HepG2 (cell line): ENCODE results near the gene ZNF320. TPM values are rescaled to one million over a fixed set of nuclear protein-coding genes. Genes with fewer than 3 reads are reported as not detected.
A peak's percentile ranks its signal among the peaks of the same experiment; 100 is the strongest.

ENCODE experiments used
- CENPT ChIP-seq: sonication (generic); formaldehyde crosslinking; IDR thresholded peaks from 2 replicates; pipeline ENCODE4 v1.8.0; 2022; ENCODE audit warnings: low read depth, mild to moderate bottlenecking, moderate library complexity, missing genetic modification reagents
- CREB1 ChIP-seq, 2 experiments: fragments of 450-650 bp in 1 of 2; IDR thresholded peaks; 2 replicates each; pipeline ENCODE4 v1.6.1; 2016 to 2017; ENCODE audit warnings: control low read depth in 1 of 2, mild to moderate bottlenecking in 1 of 2, missing compliant biosample characterization in 1 of 2, missing genetic modification characterization in 1 of 2
- MTA1 ChIP-seq: sonication (generic); formaldehyde crosslinking; IDR thresholded peaks from 2 replicates; pipeline ENCODE4 v1.4.0; 2020; ENCODE audit warnings: missing genetic modification reagents, mild to moderate bottlenecking, borderline replicate concordance
- PCBP1 ChIP-seq: fragments of 200-400 bp; formaldehyde crosslinking; IDR thresholded peaks from 2 replicates; pipeline ENCODE4 v1.6.1; 2017; ENCODE audit warnings: mild to moderate bottlenecking, low read depth, low read length, borderline replicate concordance
- PHF21A ChIP-seq: sonication (generic); formaldehyde crosslinking; IDR thresholded peaks from 2 replicates; pipeline ENCODE4 v1.5.0; 2020; ENCODE audit warnings: mild to moderate bottlenecking, missing genetic modification reagents
- RAD51 ChIP-seq: fragments of 450-650 bp; IDR thresholded peaks from 2 replicates; pipeline ENCODE4 v1.6.1; 2016; ENCODE audit warnings: borderline replicate concordance
- RELA ChIP-seq: sonication (generic); formaldehyde crosslinking; IDR thresholded peaks from 2 replicates; pipeline ENCODE4 v1.4.0; 2020; ENCODE audit warnings: missing genetic modification reagents
- SAP130 ChIP-seq: IDR thresholded peaks from 2 replicates; pipeline ENCODE4 v1.6.1; 2016; ENCODE audit warnings: low read depth
- SATB2 ChIP-seq: sonication (generic); formaldehyde crosslinking; IDR thresholded peaks from 2 replicates; pipeline ENCODE4 v1.5.0; 2020; ENCODE audit warnings: missing genetic modification reagents
- SIN3A ChIP-seq: IDR thresholded peaks from 2 replicates; pipeline ENCODE4 v1.6.1; 2011; ENCODE audit warnings: low read depth, mild to moderate bottlenecking, control low read depth, low read length, borderline replicate concordance
- SNAI1 ChIP-seq: sonication (generic); formaldehyde crosslinking; IDR thresholded peaks from 2 replicates; pipeline ENCODE4 v1.5.0; 2020; ENCODE audit warnings: mild to moderate bottlenecking, missing genetic modification reagents, borderline replicate concordance
- SP140L ChIP-seq: sonication (generic); formaldehyde crosslinking; IDR thresholded peaks from 2 replicates; pipeline ENCODE4 v1.4.0; 2020; ENCODE audit warnings: missing genetic modification reagents, borderline replicate concordance
- TAF15 ChIP-seq: fragments of 200-400 bp; formaldehyde crosslinking; IDR thresholded peaks from one replicate; pipeline ENCODE4 v1.6.1; 2018; ENCODE audit warnings: mild to moderate bottlenecking, low read depth, low read length; ENCODE audit not compliant: poor library complexity, severe bottlenecking
- TRIM24 ChIP-seq: sonication (generic); formaldehyde crosslinking; IDR thresholded peaks from 2 replicates; pipeline ENCODE4 v1.8.0; 2022; ENCODE audit warnings: mild to moderate bottlenecking, missing genetic modification reagents
- ZNF563 ChIP-seq: sonication (generic); formaldehyde crosslinking; IDR thresholded peaks from 2 replicates; pipeline ENCODE4 v1.8.0; 2022; ENCODE audit warnings: mild to moderate bottlenecking, moderate library complexity, missing genetic modification reagents
- ZNF605 ChIP-seq: sonication (generic); formaldehyde crosslinking; IDR thresholded peaks from 2 replicates; pipeline ENCODE4 v1.8.0; 2022; ENCODE audit warnings: mild to moderate bottlenecking, missing genetic modification reagents
- ZNF776 ChIP-seq: sonication (generic); formaldehyde crosslinking; IDR thresholded peaks from 2 replicates; pipeline ENCODE4 v1.4.0; 2020; ENCODE audit warnings: mild to moderate bottlenecking, missing genetic modification reagents
- ZNF781 ChIP-seq: sonication (generic); formaldehyde crosslinking; IDR thresholded peaks from 2 replicates; pipeline ENCODE4 v1.5.1; 2020; ENCODE audit warnings: borderline replicate concordance, mild to moderate bottlenecking, missing genetic modification reagents; ENCODE audit errors: not compliant biosample characterization
- ZNF850 ChIP-seq: sonication (generic); formaldehyde crosslinking; conservative IDR thresholded peaks from 2 replicates; pipeline ENCODE4 v1.9.0; 2021; ENCODE audit warnings: mild to moderate bottlenecking, missing genetic modification reagents
- ZSCAN20 ChIP-seq: sonication (generic); formaldehyde crosslinking; IDR thresholded peaks from 2 replicates; pipeline ENCODE4 v1.4.0; 2020; ENCODE audit warnings: missing genetic modification reagents, mild to moderate bottlenecking, borderline replicate concordance
- polyA plus RNA-seq, 8 experiments: library from polyadenylated mRNA; depleted of rRNA in 3 of 8; stranded (reverse) in 7 of 8; unstranded in 1 of 8; fragments of >200 nt; fragmentation: Illumina TruSeq in 4 of 8; extraction: Trizol in 4 of 8; gene quantifications; 2 replicates each; pipeline versions ENCODE4 v1.2.1 to v1.2.3, GENCODE V29; 2011 to 2016; ENCODE audit warnings: low read depth in 4 of 8, missing spikeins in 1 of 8, mixed read lengths in 1 of 8; ENCODE audit not compliant: insufficient read depth in 1 of 8
- total RNA-seq, 5 experiments: library from RNA; depleted of rRNA; stranded (reverse); fragments of >200 nt; fragmentation: Illumina TruSeq; extraction: Trizol; gene quantifications; 2 replicates each; pipeline ENCODE4 v1.2.3, GENCODE V29; 2016; ENCODE audit warnings: low read depth in 1 of 5
- TF ChIP-seq, protein P1 (sequence below): sonication (generic); formaldehyde crosslinking; IDR thresholded peaks from 2 replicates; pipeline ENCODE4 v1.5.1; 2020; ENCODE audit warnings: mild to moderate bottlenecking, missing genetic modification reagents, borderline replicate concordance
- TF ChIP-seq, protein P2 (sequence below): sonication (generic); formaldehyde crosslinking; conservative IDR thresholded peaks from 2 replicates; pipeline ENCODE4 v1.8.0; 2022; ENCODE audit warnings: missing genetic modification reagents
- TF ChIP-seq, protein P3 (sequence below): sonication (generic); formaldehyde crosslinking; IDR thresholded peaks from 2 replicates; pipeline ENCODE4 v1.4.0; 2020; ENCODE audit warnings: missing genetic modification reagents
- TF ChIP-seq, protein P4 (sequence below): sonication (generic); formaldehyde crosslinking; conservative IDR thresholded peaks from 2 replicates; pipeline ENCODE4 v1.8.1; 2023; ENCODE audit warnings: missing genetic modification reagents

Gene ZNF320
- total and polyA plus RNA-seq, 2 of the 13 experiments (the other 11 are each of a cell fraction or from before 2014, with no cell fraction given) = 0.49 TPM; not detected in 1

DNA sequence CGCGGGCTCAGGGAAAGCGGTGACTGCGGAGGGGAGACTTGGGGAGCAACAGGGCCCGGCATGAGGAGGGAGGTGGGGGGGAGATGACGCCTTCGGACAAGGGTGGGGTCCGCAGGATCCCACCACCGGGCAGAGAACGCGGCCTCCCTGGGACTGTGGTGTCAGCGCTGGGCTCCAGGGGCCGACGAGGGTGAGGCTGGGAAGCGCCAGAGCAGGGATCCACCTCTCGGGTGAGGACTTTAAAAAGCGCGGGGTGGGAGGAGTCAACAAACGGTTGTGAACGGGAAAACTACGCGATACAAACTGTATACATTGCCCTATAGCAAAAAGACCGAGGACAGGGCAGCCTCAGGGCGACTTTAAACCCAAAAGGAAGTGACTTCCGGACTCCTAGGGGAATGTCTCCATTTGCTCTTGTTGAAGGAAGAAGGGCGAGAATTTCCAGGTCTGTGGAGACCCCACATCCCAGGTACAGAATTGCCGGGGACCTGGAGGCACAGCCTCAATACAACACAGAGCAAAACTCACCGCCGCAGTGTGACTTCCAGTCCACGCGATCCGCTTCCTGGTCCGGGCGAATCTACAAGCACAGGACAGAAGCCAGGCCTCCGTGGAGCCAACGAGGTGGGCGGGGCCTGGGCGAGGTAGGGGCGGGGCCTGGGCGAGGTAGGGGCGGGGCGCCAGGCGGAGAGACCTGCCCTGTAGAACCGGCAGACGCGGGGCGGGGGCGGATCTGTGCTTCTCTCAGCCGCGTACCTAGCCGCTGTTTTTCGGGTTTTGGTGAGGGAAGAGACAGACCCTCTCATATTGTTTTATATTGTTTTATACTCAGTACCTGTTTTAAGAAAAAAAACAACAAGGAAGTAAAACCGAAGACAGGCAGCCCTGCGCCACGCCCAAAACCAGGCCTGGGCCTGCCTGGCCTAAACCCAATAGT lies 25.7 kb upstream of the ZNF320 start, which contains the start of gene ZNF888 (continued):
- TF ChIP-seq CREB1 (IDR thresholded peaks at IDR 0.05) (no peak), CREB1 (CRISPR knock-in tag; IDR thresholded peaks at IDR 0.05) (0 out of 2 replicates have a peak, but pooled peaks have one; percentile 23), ZNF563 (CRISPR knock-in tag) (no peak), SP140L (CRISPR knock-in tag) (no peak), SAP130 (CRISPR knock-in tag) (peak; percentile 95), PHF21A (0 out of 2 replicates have a peak, but pooled peaks have one; percentile 13), SATB2 (CRISPR knock-in tag) (no peak), ZNF850 (CRISPR knock-in tag) (no peak), RAD51 (no peak), ZNF605 (CRISPR knock-in tag) (no peak), SNAI1 (CRISPR knock-in tag) (no peak), RELA (CRISPR knock-in tag) (no peak), ZNF781 (no peak), SIN3A (peak; percentile 96; the same call in 1 of the 2 replicates), CENPT (CRISPR knock-in tag) (no peak), TAF15 (no peak), ZNF776 (CRISPR knock-in tag) (no peak), PCBP1 (no peak), MTA1 (CRISPR knock-in tag) (0 out of 2 replicates have a peak, but pooled peaks have one; percentile 31), ZSCAN20 (CRISPR knock-in tag) (no peak), TRIM24 (CRISPR knock-in tag) (no peak)
- TF ChIP-seq, protein P1, sequence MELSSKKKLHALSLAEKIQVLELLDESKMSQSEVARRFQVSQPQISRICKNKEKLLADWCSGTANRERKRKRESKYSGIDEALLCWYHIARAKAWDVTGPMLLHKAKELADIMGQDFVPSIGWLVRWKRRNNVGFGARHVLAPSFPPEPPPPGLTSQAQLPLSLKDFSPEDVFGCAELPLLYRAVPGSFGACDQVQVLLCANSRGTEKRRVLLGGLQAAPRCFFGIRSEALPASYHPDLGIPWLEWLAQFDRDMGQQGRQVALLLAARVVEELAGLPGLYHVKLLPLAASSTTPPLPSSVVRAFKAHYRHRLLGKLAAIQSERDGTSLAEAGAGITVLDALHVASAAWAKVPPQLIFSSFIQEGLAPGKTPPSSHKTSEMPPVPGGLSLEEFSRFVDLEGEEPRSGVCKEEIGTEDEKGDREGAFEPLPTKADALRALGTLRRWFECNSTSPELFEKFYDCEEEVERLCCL (CRISPR knock-in tag) = no peak
- TF ChIP-seq, protein P2, sequence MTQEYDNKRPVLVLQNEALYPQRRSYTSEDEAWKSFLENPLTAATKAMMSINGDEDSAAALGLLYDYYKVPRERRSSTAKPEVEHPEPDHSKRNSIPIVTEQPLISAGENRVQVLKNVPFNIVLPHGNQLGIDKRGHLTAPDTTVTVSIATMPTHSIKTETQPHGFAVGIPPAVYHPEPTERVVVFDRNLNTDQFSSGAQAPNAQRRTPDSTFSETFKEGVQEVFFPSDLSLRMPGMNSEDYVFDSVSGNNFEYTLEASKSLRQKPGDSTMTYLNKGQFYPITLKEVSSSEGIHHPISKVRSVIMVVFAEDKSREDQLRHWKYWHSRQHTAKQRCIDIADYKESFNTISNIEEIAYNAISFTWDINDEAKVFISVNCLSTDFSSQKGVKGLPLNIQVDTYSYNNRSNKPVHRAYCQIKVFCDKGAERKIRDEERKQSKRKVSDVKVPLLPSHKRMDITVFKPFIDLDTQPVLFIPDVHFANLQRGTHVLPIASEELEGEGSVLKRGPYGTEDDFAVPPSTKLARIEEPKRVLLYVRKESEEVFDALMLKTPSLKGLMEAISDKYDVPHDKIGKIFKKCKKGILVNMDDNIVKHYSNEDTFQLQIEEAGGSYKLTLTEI (CRISPR knock-in tag) = no peak
- TF ChIP-seq, protein P3, sequence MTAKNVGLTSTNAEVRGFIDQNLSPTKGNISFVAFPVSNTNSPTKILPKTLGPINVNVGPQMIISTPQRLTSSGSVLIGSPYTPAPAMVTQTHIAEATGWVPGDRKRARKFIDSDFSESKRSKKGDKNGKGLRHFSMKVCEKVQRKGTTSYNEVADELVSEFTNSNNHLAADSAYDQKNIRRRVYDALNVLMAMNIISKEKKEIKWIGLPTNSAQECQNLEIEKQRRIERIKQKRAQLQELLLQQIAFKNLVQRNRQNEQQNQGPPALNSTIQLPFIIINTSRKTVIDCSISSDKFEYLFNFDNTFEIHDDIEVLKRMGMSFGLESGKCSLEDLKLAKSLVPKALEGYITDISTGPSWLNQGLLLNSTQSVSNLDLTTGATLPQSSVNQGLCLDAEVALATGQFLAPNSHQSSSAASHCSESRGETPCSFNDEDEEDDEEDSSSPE (CRISPR knock-in tag) = peak; percentile 75
- TF ChIP-seq, protein P4, sequence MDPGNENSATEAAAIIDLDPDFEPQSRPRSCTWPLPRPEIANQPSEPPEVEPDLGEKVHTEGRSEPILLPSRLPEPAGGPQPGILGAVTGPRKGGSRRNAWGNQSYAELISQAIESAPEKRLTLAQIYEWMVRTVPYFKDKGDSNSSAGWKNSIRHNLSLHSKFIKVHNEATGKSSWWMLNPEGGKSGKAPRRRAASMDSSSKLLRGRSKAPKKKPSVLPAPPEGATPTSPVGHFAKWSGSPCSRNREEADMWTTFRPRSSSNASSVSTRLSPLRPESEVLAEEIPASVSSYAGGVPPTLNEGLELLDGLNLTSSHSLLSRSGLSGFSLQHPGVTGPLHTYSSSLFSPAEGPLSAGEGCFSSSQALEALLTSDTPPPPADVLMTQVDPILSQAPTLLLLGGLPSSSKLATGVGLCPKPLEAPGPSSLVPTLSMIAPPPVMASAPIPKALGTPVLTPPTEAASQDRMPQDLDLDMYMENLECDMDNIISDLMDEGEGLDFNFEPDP = no peak
